ENCODE data around the gene GP1BA.
"Not testable (repeated sequence)": the region's sequence is repeated elsewhere in the genome, so short reads cannot be mapped to it uniquely, and the experiment has no call there.

Gene GP1BA

GRCh38 chr17:4898927-4899326, 33.1 kb upstream of the GP1BA start:
- peak; percentile 0 for ATAC-seq
- Mint-ChIP-seq H3K4me3 (peak overlapping the region; percentile 91), H3K27ac (peak overlapping the region; percentile 94), H3K36me3 (peaks cover 51% of the 10 kb centered on the region), H3K9me3 (no peaks in the 10 kb centered on the region), H3K4me1 (peaks cover 44% of the 10 kb centered on the region)
- no peak for DNase-seq (ENCODE audit: low spot score in 2 of 2)

DNA sequence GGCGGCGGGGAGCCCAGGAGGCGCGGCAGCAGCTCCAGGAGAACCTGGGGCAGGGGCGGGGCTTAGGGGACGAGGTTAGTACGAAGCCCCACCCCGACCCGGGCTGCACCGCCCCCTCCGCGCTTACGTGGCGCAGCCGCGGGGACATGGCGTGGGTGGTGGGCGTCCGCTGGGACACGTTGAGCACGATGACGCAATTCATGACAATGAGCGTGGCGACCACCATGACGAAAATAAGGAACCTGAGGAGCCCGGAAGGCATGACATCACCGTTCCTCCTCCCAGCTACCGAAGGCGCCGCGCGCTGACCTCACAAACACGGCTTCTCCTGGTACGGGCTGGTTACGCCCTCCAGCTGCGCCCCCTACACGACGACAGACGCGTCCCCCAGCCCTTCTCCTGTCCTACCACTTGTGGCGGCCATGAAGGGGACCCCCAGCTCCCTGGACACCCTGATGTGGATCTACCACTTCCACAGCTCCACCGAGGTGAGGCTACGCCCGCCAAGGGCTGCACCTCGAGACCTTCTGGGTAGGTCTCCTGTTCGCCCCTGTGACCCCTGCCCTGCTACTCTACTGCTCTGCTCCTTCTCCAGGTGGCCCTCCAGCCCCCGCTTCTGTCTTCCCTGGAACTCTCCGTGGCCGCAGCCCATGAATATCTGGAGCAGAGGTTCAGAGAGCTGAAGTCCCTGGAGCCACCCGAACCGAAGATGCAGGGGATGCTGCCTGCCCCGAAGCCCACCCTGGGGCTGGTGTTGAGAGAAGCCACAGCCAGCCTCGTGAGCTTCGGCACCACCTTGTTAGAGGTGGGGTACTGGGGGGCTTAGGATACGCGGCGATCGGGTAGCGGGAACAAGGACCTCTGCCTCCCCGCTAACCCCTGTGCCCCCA, 32.5 kb upstream of the GP1BA start, which contains the start of gene C17orf107:
C17orf107 (plus strand) TSS at position 196 of the 890 bp plus-strand sequence; CDS start at position 423, 227 bp downstream.
- H3K9me3 Mint-ChIP-seq: no peaks in the 10 kb centered on the region
- H3K27ac Mint-ChIP-seq: peak within 1 kb of the TSS; percentile 94
- DNase-seq (ENCODE audit: low spot score in 2 of 2) (peak; percentile 95 to 97), ATAC-seq (peak; percentile 80)
- H3K36me3 Mint-ChIP-seq: peaks cover 45% of the 10 kb centered on the region
- H3K4me1 Mint-ChIP-seq: peaks cover 44% of the 10 kb centered on the region
- peak within 1 kb of the TSS; percentile 91 for H3K4me3 Mint-ChIP-seq

- Mint-ChIP-seq H3K9me3 (no peaks in the 10 kb centered on the region), H3K36me3 (peaks cover 36% of the 10 kb centered on the region), H3K4me1 (peaks cover 44% of the 10 kb centered on the region), H3K27ac (peak overlapping the region; percentile 94), H3K4me3 (peak overlapping the region; percentile 91)
- peak; percentile 39 for ATAC-seq
- peak; percentile 28 to 66 for DNase-seq (ENCODE audit: low spot score in 2 of 2)
Observed at GRCh38 chr17:4900231-4901107, 31.6 kb upstream of the GP1BA start.

- DNase-seq (ENCODE audit: low spot score in 2 of 2) (no peak), ATAC-seq (no peak)
- H3K4me1 Mint-ChIP-seq: peaks cover 44% of the 10 kb centered on the region
- H3K27ac Mint-ChIP-seq: peak overlapping the region; percentile 75
- H3K36me3 Mint-ChIP-seq: peaks cover 29% of the 10 kb centered on the region
- H3K4me3 Mint-ChIP-seq: peak overlapping the region; percentile 91
- H3K9me3 Mint-ChIP-seq: no peaks in the 10 kb centered on the region
Observed at GRCh38 chr17:4901108-4901647, 30.9 kb upstream of the GP1BA start.

DNA sequence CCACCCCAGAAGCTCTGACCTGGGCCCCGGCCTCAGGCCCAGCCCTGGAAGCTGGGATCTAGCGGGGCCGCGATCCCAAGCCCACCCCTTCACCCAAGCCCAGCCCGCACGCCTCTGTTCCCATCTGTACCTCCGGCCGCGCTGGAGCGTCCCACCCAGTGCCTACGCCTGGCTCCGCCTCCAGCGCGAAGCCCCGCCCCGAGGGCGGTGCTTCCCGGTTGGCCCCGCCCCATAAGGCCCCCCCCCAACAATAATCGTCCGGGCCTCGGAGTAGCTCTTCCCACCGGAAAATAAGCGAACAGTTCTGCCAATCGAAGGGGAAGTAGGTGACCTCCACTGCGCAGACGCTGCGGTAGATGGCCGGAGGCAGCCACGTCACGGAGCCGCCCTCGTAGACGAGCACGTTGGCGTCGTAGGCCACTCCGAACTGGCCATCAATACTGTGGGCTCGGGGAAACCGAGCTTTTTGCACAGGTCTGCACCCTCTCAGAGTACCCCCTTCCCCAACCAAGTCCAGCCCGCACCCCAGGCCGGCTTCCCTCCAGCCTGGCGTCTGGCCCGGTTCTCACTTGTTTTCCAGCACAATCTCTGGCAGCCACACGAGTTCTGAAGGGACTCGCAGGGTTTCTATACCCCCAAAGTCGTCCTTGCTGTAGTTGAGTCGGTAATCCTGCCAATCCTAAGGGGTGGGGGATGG, 30.3 kb upstream of the GP1BA start:
- peaks cover 23% of the 10 kb centered on the region for H3K36me3 Mint-ChIP-seq
- H3K27ac Mint-ChIP-seq: peak overlapping the region; percentile 70
- H3K9me3 Mint-ChIP-seq: no peaks in the 10 kb centered on the region
- H3K4me3 Mint-ChIP-seq: peak overlapping the region; percentile 91
- peaks cover 44% of the 10 kb centered on the region for H3K4me1 Mint-ChIP-seq
- DNase-seq (ENCODE audit: low spot score in 2 of 2) (no peak), ATAC-seq (no peak)

- peak overlapping the region; percentile 69 for H3K4me3 Mint-ChIP-seq
- ATAC-seq (no peak), DNase-seq (ENCODE audit: low spot score in 2 of 2) (no peak)
- peaks cover 22% of the 10 kb centered on the region for H3K36me3 Mint-ChIP-seq
- H3K27ac Mint-ChIP-seq: peak overlapping the region; percentile 70
- no peaks in the 10 kb centered on the region for H3K9me3 Mint-ChIP-seq
- peaks cover 44% of the 10 kb centered on the region for H3K4me1 Mint-ChIP-seq
Observed at GRCh38 chr17:4902540-4902939, 29.5 kb upstream of the GP1BA start.

DNA sequence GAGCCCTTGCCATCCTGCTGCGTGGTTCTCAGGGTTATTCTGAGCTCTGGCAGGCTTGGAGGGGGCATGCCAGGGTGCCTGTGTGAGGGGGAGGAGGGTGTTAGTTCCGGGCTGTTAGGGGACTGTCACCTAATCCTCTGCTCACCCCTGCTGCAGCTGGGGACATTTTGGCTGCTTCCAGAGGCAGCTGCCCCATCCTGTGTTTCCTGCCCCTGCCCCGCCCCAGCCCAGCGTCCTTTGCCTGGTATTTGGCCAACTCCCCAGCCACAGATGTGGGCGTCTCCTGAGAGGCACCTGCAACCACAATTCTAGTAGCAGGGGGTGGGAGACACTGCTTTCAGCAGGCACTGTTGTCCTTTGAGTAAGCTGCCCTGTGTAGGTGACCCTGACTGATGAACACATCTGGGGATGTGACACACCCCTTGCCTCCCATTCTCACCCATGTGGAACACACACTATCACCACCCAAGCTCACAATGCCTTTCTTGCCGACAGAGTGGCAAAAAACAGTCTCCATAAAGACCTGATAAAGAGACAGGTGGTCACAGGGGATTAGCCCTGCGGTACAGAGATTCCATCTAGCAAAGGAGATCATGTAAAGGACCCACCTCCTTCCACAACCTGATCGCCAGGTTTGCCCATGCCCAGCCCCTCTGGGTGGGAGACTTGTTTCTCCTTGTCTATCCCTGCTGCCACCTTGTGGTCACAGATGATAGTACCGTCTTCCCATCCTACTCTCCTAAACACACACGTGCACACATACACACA, 28.8 kb upstream of the GP1BA start, which contains the start of gene CHRNE:
CHRNE (minus strand) TSS at position 48 of the 768 bp plus-strand sequence; CDS start at position 13, 35 bp downstream.
- peaks cover 22% of the 10 kb centered on the region for H3K36me3 Mint-ChIP-seq
- ATAC-seq (peak; percentile 70), DNase-seq (ENCODE audit: low spot score in 2 of 2) (peak; percentile 56 to 85)
- H3K4me1 Mint-ChIP-seq: peaks cover 42% of the 10 kb centered on the region
- peak within 1 kb of the TSS; percentile 69 for H3K4me3 Mint-ChIP-seq
- H3K27ac Mint-ChIP-seq: peak within 1 kb of the TSS; percentile 70
- H3K9me3 Mint-ChIP-seq: no peaks in the 10 kb centered on the region

DNA sequence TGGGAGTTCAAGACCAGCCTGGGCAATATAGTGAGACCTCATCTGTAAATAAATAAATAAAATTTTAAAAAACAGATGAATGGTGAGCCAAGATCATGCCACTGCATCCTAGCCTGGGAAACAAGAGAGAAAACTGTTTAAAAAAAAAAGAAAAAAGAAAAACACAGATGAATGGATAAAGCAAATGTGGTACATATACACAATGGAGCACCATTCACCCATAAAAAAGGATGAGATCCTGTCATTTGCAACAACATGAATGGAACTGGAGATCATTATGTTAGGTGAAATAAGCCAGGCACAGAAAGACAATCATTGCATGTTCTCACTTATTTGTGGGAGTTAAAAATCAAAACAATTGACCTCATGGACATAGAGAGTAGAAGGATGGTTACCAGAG, 25.4 kb upstream of the GP1BA start:
- not testable (repeated sequence) for H3K36me3 Mint-ChIP-seq; H3K9me3 Mint-ChIP-seq; H3K4me3 Mint-ChIP-seq; H3K27ac Mint-ChIP-seq; DNase-seq (ENCODE audit: low spot score in 2 of 2); ATAC-seq
- H3K4me1 Mint-ChIP-seq: peaks cover 20% of the 10 kb centered on the region

DNA sequence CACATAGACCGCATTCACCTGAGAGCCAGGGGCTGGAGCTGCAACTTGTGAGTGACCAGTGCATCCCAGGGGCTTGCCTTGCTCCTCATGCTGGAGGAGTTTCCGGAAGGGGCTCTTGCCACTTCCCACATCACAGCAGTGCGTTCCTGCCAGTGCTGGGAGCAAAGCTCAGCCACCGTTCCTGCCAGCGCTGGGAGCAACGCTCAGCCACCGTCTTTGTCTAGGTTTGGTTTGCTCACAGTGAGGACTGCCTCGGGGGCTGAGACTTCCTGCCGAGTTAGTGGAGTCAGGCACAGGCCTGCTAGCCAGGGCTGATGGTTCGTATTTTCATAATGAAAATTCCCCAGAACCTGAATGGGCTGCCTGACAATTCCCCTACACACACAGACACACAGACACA, 23.8 kb upstream of the GP1BA start:
- H3K36me3 Mint-ChIP-seq: no peaks in the 10 kb centered on the region
- ATAC-seq (no peak), DNase-seq (ENCODE audit: low spot score in 2 of 2) (no peak)
- no peak overlapping the region for H3K4me3 Mint-ChIP-seq
- H3K9me3 Mint-ChIP-seq: no peaks in the 10 kb centered on the region
- H3K27ac Mint-ChIP-seq: no peak overlapping the region
- peaks cover 6% of the 10 kb centered on the region for H3K4me1 Mint-ChIP-seq

GRCh38 chr17:4908711-4909496, 23.2 kb upstream of the GP1BA start:
- Mint-ChIP-seq H3K27ac (no peak overlapping the region), H3K9me3 (no peaks in the 10 kb centered on the region), H3K4me1 (peaks cover under 1% of the 10 kb centered on the region), H3K36me3 (no peaks in the 10 kb centered on the region), H3K4me3 (no peak overlapping the region)
- DNase-seq (ENCODE audit: low spot score in 2 of 2) (peak; percentile 40 to 78), ATAC-seq (peak; percentile 99)

- H3K4me3 Mint-ChIP-seq: no peak overlapping the region
- H3K4me1 Mint-ChIP-seq: no peaks in the 10 kb centered on the region
- H3K36me3 Mint-ChIP-seq: no peaks in the 10 kb centered on the region
- H3K9me3 Mint-ChIP-seq: no peaks in the 10 kb centered on the region
- no peak for DNase-seq (ENCODE audit: low spot score in 2 of 2)
- H3K27ac Mint-ChIP-seq: peak overlapping the region; percentile 10
- no peak for ATAC-seq
Observed at GRCh38 chr17:4913994-4914393, 18.1 kb upstream of the GP1BA start.

- H3K27ac Mint-ChIP-seq; H3K4me3 Mint-ChIP-seq; H3K36me3 Mint-ChIP-seq; ATAC-seq; H3K4me1 Mint-ChIP-seq; H3K9me3 Mint-ChIP-seq; DNase-seq (ENCODE audit: low spot score in 2 of 2): not testable (repeated sequence)
Observed at GRCh38 chr17:4914551-4914950, 17.5 kb upstream of the GP1BA start.

DNA sequence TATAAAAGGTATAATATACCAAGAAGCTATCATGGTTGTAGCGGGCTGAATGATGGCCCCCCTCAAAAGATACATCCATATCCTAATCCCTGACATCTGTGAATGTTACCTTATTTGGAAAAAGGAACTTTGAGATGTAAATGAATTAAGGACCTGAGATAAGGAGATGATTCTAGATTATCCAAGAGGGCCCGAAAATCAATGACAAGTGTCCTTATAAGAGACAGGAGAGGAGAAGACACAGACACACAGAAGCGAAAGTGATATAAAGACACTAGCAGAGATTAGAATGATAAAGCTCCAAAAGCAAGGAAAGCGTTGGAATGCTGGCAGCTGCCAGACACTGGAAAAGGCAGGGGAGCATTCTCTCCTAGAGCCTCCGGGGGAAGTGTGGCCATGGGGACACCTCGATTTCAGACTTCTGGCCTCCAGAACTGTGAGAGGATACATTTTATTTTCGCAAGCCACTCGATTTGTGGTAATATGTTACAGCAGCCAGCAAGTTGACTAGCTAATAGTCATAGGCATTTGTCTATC, 12.5 kb upstream of the GP1BA start:
- Mint-ChIP-seq H3K4me3 (no peak overlapping the region), H3K36me3 (no peaks in the 10 kb centered on the region), H3K4me1 (peaks cover 11% of the 10 kb centered on the region), H3K27ac (no peak overlapping the region), H3K9me3 (no peaks in the 10 kb centered on the region)
- DNase-seq (ENCODE audit: low spot score in 2 of 2) (no peak), ATAC-seq (no peak)

Data from stimulated activated effector memory CD8-positive, alpha-beta T cell treated with anti-CD3 and anti-CD28 coated beads, Interleukin-12 subunit alpha, Interleukin-12 subunit beta, amount 100 ng/mL, for 72 hours (primary cell).